Activated T-helper 1 cell treated with anti-CD3 and anti-CD28 coated beads, Interleukin-12 subunit alpha, Interleukin-12 subunit beta, Interleukin-2, Interleukin-4 antibody, amounts not matched to agents 30 ng/mL and 10 ng/mL and 1 ng/mL, durations not matched to agents 14 hours and 24 hours and 36 hours (primary cell): ENCODE data around the gene ZNF469. TPM values are rescaled to one million over a fixed set of nuclear protein-coding genes. Genes with fewer than 3 reads are reported as not detected.

Experiments
- DNase-seq: peaks from one replicate; pipeline ENCODE4 v3.0.0; 2021; ENCODE audit warnings: low spot score
- H3K27ac Mint-ChIP-seq: one replicate; pipeline ENCODE4 v1.8.0; 2021; ENCODE audit warnings: mild to moderate bottlenecking, mixed read lengths
- H3K27me3 Mint-ChIP-seq: one replicate; pipeline ENCODE4 v1.8.0; 2022; ENCODE audit warnings: mild to moderate bottlenecking, moderate library complexity, mixed read lengths; ENCODE audit not compliant: insufficient read depth
- H3K36me3 Mint-ChIP-seq: one replicate; pipeline ENCODE4 v1.8.0; 2021; ENCODE audit warnings: low read depth, mixed read lengths
- H3K4me1 Mint-ChIP-seq: one replicate; pipeline ENCODE4 v1.8.0; 2021; ENCODE audit warnings: low read depth, mixed read lengths
- H3K4me3 Mint-ChIP-seq: one replicate; pipeline ENCODE4 v1.8.0; 2021; ENCODE audit warnings: mild to moderate bottlenecking, moderate library complexity, mixed read lengths
- H3K9me3 Mint-ChIP-seq: one replicate; pipeline ENCODE4 v1.8.0; 2021; ENCODE audit warnings: mixed read lengths
- intact Hi-C: fragments of 100-400 bp; cut with micrococcal nuclease; formaldehyde crosslinking; loops from one replicate; pipeline ENCODE4 v1.15.1; 2024
- total RNA-seq: library from RNA; stranded (reverse); gene quantifications from 2 replicates; pipeline ENCODE4 v1.2.3, GENCODE V29; 2022

Gene ZNF469
- total RNA-seq, 1 donor from 2014 or later = 0.57 TPM

DNA sequence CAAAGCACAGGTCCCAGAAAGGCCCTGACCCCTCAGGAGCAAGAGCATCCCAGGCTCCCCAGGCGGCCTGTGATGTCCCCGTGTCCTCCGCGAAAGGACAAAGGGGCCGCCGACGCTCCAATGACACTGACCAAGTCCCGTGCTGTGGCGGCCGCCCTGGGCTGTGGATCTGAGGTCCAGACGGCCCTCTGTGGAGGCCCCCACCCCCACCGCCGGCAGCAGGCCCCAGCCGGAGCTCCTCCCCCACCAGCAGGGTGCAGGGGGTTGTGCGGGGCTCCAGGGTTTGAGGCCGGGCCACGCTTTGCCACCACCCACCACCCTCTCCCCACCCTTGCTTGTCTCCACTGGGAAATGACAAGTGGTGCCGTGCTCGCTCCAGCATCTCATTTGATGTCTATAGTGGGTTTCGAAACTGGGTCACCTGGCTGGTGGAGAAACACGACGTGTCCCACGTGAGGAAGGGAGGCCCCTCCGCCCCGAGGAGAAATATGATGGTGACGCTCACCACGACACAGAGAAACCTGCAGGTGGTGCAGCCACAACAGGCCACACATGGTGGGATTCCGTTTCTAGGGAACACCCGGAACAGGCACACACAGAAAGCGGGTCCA lies 31.2 kb upstream of the ZNF469 start:
- Mint-ChIP-seq H3K36me3 (no peaks in the 10 kb centered on the region), H3K27me3 (peaks cover 1% of the 10 kb centered on the region), H3K4me3 (no peak overlapping the region), H3K9me3 (no peaks in the 10 kb centered on the region), H3K4me1 (no peaks in the 10 kb centered on the region), H3K27ac (no peak overlapping the region)
- DNase-seq = no peak
- intact Hi-C loops = no loop called here

GRCh38 chr16:88352261-88353200 lies 30.2 kb upstream of the ZNF469 start:
- Mint-ChIP-seq H3K9me3 (no peaks in the 10 kb centered on the region), H3K4me1 (no peaks in the 10 kb centered on the region), H3K36me3 (no peaks in the 10 kb centered on the region), H3K4me3 (no peak overlapping the region), H3K27ac (no peak overlapping the region), H3K27me3 (peaks cover under 1% of the 10 kb centered on the region)
- intact Hi-C loops = no loop called here
- no peak for DNase-seq

DNA sequence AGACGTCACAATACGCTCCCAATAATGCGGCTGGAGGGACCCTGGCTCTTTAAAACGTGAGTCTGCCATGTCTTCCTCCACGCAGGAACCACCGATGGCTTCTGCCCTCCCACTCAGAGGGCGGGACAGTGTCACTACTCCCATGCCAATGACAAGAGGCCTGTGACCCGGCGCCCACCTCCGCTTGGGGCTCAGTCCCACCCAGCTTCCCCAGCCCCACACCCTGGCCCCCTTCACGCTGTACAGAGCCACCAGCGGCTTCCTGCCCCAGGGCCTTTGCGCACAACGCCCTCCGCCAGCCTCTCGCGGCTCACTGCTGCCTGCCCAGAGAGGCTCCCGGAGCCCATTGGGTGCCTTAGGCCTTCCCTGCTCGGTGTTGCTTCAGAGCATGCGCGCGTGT lies 29.5 kb upstream of the ZNF469 start:
- Mint-ChIP-seq H3K9me3 (no peaks in the 10 kb centered on the region), H3K27me3 (no peaks in the 10 kb centered on the region), H3K27ac (no peak overlapping the region), H3K36me3 (no peaks in the 10 kb centered on the region), H3K4me3 (no peak overlapping the region), H3K4me1 (no peaks in the 10 kb centered on the region)
- intact Hi-C loops = no loop called here
- no peak for DNase-seq

GRCh38 chr16:88353691-88354090 lies 29.1 kb upstream of the ZNF469 start:
- no peaks in the 10 kb centered on the region for H3K9me3 Mint-ChIP-seq
- H3K4me1 Mint-ChIP-seq = no peaks in the 10 kb centered on the region

GRCh38 chr16:88354229-88355092 lies 28.3 kb upstream of the ZNF469 start:
- Mint-ChIP-seq H3K27ac (no peak overlapping the region), H3K36me3 (no peaks in the 10 kb centered on the region), H3K9me3 (no peaks in the 10 kb centered on the region), H3K4me3 (no peak overlapping the region), H3K27me3 (no peaks in the 10 kb centered on the region), H3K4me1 (no peaks in the 10 kb centered on the region)
- intact Hi-C loops = no loop called here
- no peak for DNase-seq

More at GRCh38 chr16:88353691-88354090, 29.1 kb upstream of the ZNF469 start:
- no peak overlapping the region for H3K4me3 Mint-ChIP-seq
- H3K27ac Mint-ChIP-seq = no peak overlapping the region
- DNase-seq = no peak
- no peaks in the 10 kb centered on the region for H3K27me3 Mint-ChIP-seq
- intact Hi-C loops = no loop called here
- no peaks in the 10 kb centered on the region for H3K36me3 Mint-ChIP-seq

DNA sequence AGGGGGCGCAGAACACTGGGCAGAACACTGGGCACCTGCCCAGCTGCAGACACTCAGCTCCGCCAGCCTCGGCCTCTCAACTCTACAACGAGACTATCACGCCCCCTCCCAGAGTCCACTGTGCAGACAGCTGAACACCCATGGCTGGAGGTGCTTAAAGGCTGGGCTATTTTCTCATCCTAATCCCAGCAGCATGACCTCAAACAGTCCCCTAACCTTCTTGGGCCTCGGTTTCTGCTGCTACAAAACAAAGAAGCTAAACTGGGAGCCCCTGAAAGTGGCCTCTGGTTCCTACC lies 27.7 kb upstream of the ZNF469 start:
- intact Hi-C loops = no loop called here
- Mint-ChIP-seq H3K27me3 (no peaks in the 10 kb centered on the region), H3K27ac (no peak overlapping the region), H3K9me3 (no peaks in the 10 kb centered on the region), H3K36me3 (no peaks in the 10 kb centered on the region), H3K4me3 (no peak overlapping the region), H3K4me1 (no peaks in the 10 kb centered on the region)
- no peak for DNase-seq

DNA sequence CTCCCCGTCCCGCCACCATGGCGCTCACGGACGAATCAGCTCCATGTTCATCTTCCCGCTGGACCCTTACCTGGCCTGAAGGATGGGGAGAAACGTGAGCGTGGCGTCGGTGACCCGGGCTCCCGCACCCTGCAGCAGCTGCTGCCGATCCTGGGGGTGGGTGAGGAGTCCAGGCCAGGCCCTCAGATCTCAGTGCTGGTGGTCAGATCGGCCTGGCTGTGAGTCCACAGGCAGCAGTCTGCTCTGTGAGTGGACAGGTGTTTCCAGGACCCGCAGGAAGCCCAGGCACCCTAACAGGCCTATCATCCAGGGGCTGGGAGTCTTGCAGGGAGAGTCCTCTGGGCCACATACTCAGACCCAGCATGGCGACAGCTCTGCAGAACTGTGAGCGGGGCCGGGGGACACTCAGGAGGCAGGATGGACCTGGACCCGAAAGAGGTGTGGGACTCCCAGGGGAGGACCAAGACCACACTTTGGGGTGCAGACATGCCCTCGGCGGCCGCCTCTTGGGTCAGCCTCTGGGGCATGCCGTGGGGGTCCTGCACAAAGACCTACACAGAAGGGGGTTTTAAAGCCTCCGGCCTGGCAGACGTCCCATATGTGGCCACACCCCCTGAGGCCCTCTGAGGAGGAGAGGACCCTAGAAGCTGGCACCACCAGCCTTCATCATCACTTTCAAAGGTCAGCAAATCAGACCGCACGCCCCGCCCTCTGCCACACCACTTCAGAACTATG lies 27.2 kb upstream of the ZNF469 start:
- Mint-ChIP-seq H3K27ac (no peak overlapping the region), H3K9me3 (no peaks in the 10 kb centered on the region), H3K4me3 (no peak overlapping the region), H3K4me1 (no peaks in the 10 kb centered on the region), H3K27me3 (no peaks in the 10 kb centered on the region), H3K36me3 (no peaks in the 10 kb centered on the region)
- DNase-seq = no peak
- intact Hi-C loops = no loop called here

- no peak overlapping the region for H3K27ac Mint-ChIP-seq
- DNase-seq = no peak
- H3K4me1 Mint-ChIP-seq = no peaks in the 10 kb centered on the region
- no peaks in the 10 kb centered on the region for H3K36me3 Mint-ChIP-seq
- H3K4me3 Mint-ChIP-seq = no peak overlapping the region
- H3K9me3 Mint-ChIP-seq = no peaks in the 10 kb centered on the region
- no peaks in the 10 kb centered on the region for H3K27me3 Mint-ChIP-seq
- intact Hi-C loops = no loop called here
Observed at GRCh38 chr16:88356124-88356726, 26.5 kb upstream of the ZNF469 start.

DNA sequence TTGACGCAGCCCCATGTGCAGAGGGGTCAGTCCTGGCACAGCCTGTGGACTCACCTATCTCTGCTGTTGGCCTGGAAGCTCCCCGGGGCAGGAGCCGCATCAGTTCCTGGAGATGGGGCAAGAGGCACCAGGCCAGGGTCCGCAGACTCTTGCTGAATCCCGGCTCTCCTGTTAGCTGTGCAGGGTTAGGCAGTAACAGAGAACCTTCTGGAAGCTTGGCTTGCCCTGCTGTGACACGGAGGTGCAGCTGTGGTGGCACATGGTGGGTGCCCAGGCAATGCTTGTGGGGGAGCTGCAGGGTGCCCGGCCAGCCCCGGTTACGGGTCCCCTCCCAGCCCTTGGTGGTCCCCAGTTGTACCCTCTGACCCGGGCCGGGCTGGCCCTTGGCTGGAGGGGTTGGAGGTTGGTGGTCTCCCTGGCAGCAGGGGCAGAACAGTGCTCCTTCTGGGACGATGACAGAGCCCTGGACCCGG lies 26.0 kb upstream of the ZNF469 start:
- Mint-ChIP-seq H3K4me3 (no peak overlapping the region), H3K27ac (no peak overlapping the region), H3K4me1 (no peaks in the 10 kb centered on the region), H3K27me3 (no peaks in the 10 kb centered on the region), H3K36me3 (no peaks in the 10 kb centered on the region), H3K9me3 (no peaks in the 10 kb centered on the region)
- intact Hi-C loops = no loop called here
- DNase-seq = no peak

GRCh38 chr16:88357317-88358022 lies 25.3 kb upstream of the ZNF469 start:
- Mint-ChIP-seq H3K4me3 (no peak overlapping the region), H3K27me3 (no peaks in the 10 kb centered on the region), H3K27ac (no peak overlapping the region), H3K9me3 (peaks cover under 1% of the 10 kb centered on the region), H3K4me1 (no peaks in the 10 kb centered on the region), H3K36me3 (no peaks in the 10 kb centered on the region)
- intact Hi-C loops = no loop called here
- no peak for DNase-seq

DNA sequence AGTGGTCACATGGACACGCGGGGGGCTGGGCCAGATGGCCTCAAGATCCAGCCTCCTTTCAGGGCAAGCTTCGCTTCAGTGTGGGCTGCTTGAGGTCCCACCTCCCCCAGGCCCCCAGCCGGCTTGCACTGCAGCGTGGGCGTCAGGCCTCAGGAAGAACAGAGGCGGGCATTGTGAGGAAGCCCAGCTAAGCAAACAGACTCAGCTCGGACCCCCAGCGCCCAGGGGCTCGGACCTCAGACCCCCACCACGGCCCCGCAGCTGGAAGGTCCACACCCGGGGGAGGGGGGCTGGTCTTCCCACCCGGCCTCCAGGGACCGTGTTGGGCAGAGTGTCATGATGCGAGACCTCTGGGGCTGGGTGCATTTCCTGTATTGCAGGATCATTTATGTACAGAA lies 24.7 kb upstream of the ZNF469 start:
- Mint-ChIP-seq H3K36me3 (no peaks in the 10 kb centered on the region), H3K27ac (no peak overlapping the region), H3K4me3 (no peak overlapping the region), H3K9me3 (peaks cover 6% of the 10 kb centered on the region), H3K27me3 (no peaks in the 10 kb centered on the region), H3K4me1 (no peaks in the 10 kb centered on the region)
- intact Hi-C loops = no loop called here
- DNase-seq = no peak

DNA sequence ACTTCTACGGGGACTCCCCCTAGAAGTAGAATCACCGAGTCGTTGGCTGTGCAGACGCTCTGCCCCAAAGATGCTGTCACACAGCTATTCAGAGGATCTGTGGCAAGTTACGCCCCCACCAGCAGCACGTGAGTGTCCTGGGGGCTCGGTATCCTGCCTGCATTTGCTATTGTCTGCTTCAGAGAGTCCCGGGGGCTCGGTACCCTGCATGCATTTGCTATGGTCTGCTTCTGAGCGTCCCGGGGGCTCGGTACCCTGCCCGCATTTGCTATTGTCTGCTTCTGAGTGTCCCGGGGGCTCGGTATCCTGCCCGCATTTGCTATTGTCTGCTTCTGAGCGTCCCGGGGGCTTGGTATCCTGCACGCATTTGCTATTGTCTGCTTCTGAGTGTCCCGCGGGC lies 23.8 kb upstream of the ZNF469 start:
- Mint-ChIP-seq H3K27ac (no peak overlapping the region), H3K9me3 (peaks cover 7% of the 10 kb centered on the region), H3K4me3 (no peak overlapping the region), H3K27me3 (peaks cover 5% of the 10 kb centered on the region), H3K36me3 (no peaks in the 10 kb centered on the region), H3K4me1 (peaks cover 9% of the 10 kb centered on the region)
- intact Hi-C loops = no loop called here
- DNase-seq = no peak
